Stimulated activated CD4-positive, alpha-beta T cell treated with anti-CD3 and anti-CD28 coated beads, Interleukin-12 subunit alpha, Interleukin-12 subunit beta, amount 100 ng/mL, for 48 hours (primary cell): ENCODE measurements around the gene XIRP2.
"Not testable (repeated sequence)": the region's sequence is repeated elsewhere in the genome, so short reads cannot be mapped to it uniquely, and the experiment has no call there.

Experiments used
- DNase-seq, 3 donors: peaks; one replicate each; pipeline ENCODE4 v3.0.0-alpha.2; 2020; ENCODE audit warnings: low read depth in 2 of 3, low spot score in 1 of 3

Gene XIRP2

GRCh38 chr2:167048829-167049228, 160.5 kb downstream of the XIRP2 start:
- no peak for DNase-seq

GRCh38 chr2:167049659-167050058, 161.4 kb downstream of the XIRP2 start:
- no peak for DNase-seq

GRCh38 chr2:167052825-167053224, 164.5 kb downstream of the XIRP2 start:
- DNase-seq = no peak

- DNase-seq = no peak
Observed at GRCh38 chr2:167054881-167055280, 166.6 kb downstream of the XIRP2 start.

- DNase-seq = no peak
Observed at GRCh38 chr2:167057446-167057845, 169.2 kb downstream of the XIRP2 start.

- no peak for DNase-seq
Observed at GRCh38 chr2:167059173-167059572, 170.9 kb downstream of the XIRP2 start.

GRCh38 chr2:167069855-167070254, 181.6 kb downstream of the XIRP2 start:
- DNase-seq = no peak

- not testable (repeated sequence) for DNase-seq
Observed at GRCh38 chr2:167075708-167076107, 187.4 kb downstream of the XIRP2 start.

GRCh38 chr2:167098931-167099330, 210.7 kb downstream of the XIRP2 start:
- DNase-seq = not testable (repeated sequence)

GRCh38 chr2:167100506-167100905, 212.2 kb downstream of the XIRP2 start:
- no peak for DNase-seq

GRCh38 chr2:167103028-167103756, 214.9 kb downstream of the XIRP2 start:
- no peak for DNase-seq

- DNase-seq = no peak
Observed at GRCh38 chr2:167103757-167104133, 215.5 kb downstream of the XIRP2 start.

GRCh38 chr2:167104691-167105090, 216.4 kb downstream of the XIRP2 start:
- no peak for DNase-seq

- DNase-seq = not testable (repeated sequence)
Observed at GRCh38 chr2:167109682-167110081, 221.4 kb downstream of the XIRP2 start.

- DNase-seq = no peak
Observed at GRCh38 chr2:167110345-167110744, 222.1 kb downstream of the XIRP2 start.

- DNase-seq = no peak
Observed at GRCh38 chr2:167114018-167114417, 225.7 kb downstream of the XIRP2 start.

GRCh38 chr2:167115541-167115940, 227.3 kb downstream of the XIRP2 start:
- DNase-seq = no peak

GRCh38 chr2:167122389-167122788, 234.1 kb downstream of the XIRP2 start:
- no peak for DNase-seq

- DNase-seq = no peak
Observed at GRCh38 chr2:167126165-167126564, 237.9 kb downstream of the XIRP2 start.

- DNase-seq = no peak
Observed at GRCh38 chr2:167127135-167127534, 238.9 kb downstream of the XIRP2 start.

GRCh38 chr2:167128130-167128529, 239.8 kb downstream of the XIRP2 start:
- DNase-seq = no peak

- no peak for DNase-seq
Observed at GRCh38 chr2:167132066-167132465, 243.8 kb downstream of the XIRP2 start.

- no peak for DNase-seq
Observed at GRCh38 chr2:167132906-167133555, 244.8 kb downstream of the XIRP2 start.
